ENCODE measurements around the gene PHACTR1. TPM values are rescaled to one million over a fixed set of nuclear protein-coding genes. Genes with fewer than 3 reads are reported as not detected.

PHACTR1 gene
- total and polyA plus RNA-seq, 9 of the 15 experiments (the other 6 are each of a cell fraction or from before 2014, with no cell fraction given): 11.5 to 32.6 (median 22.0) TPM

DNA sequence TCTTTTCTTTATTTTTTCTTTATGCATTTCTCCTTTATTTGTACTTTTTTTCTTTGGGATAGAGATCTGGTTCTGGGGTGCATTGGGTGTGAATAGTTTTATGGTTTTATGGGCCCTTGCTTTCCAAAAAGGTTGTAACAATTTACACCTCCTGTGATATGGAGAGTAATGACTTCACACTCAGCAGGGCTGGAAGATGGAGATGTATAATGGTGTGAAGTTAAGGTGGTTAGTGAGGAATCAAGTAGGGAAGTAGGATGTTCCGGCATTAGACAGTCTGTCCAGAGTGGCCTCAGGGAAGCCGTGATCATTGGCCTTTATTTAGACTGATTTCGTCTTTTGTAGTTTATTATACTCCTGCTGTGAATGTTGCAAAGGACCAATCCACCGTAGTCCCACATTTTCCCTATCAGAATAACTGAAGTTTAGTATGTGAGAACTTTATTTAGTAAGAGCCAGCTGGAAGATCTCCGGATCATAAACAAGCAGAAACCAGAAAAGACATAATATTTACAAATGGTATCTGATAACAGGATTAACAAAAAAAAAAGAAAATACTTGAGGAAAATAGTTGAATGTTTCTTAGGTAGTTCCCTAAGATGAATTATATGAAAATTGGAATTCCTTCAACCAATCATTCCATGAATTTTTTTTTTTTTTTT, 356.2 kb downstream of the PHACTR1 start:
- no peaks in the 10 kb centered on the region for H3K36me3 ChIP-seq (ENCODE audit: control insufficient read depth, insufficient read depth, low read length)
- H3K27ac ChIP-seq (ENCODE audit: extremely low read depth, low read depth, low read length): no peak overlapping the region
- no TSS peak for BruUV-seq (replicated peaks)
- CTCF ChIA-PET (ENCODE audit: low intra/inter-chr PET ratio): no interaction called here
- no peaks in the 10 kb centered on the region for H3K4me1 ChIP-seq (replicated peaks in 1 of 2; ENCODE audit: control insufficient read depth in 2 of 2, insufficient read depth in 2 of 2, low read length in 2 of 2)
- no peak overlapping the region for H3K9ac ChIP-seq (ENCODE audit: insufficient read depth in 1 of 2, low read depth in 2 of 2, low read length in 2 of 2)
- in situ Hi-C loops (cut with MboI) (no loop called here), intact Hi-C loops (cut with micrococcal nuclease) (no loop called here)
- WGBS (ENCODE audit: insufficient coverage, low coverage, missing lambda C conversion rate): 5% methylated on average over 5 of the region's 5 CpGs
- TF ChIP-seq PHB (CRISPR knock-in tag; IDR thresholded peaks at IDR 0.05) (no peak), STAT5B (CRISPR knock-in tag; IDR thresholded peaks at IDR 0.05) (no peak), JUN (IDR thresholded peaks at IDR 0.05; ENCODE audit: borderline replicate concordance, low read depth, low read length) (no peak), JUN (CRISPR knock-in tag; IDR thresholded peaks at IDR 0.05; ENCODE audit: borderline replicate concordance) (no peak), CEBPG (CRISPR knock-in tag; IDR thresholded peaks at IDR 0.05) (no peak), CEBPG (tag; conservative IDR thresholded peaks at IDR 0.05 in 1 of 2, IDR thresholded peaks at IDR 0.05 in 1 of 2) (no peak), EP300 (IDR thresholded peaks at IDR 0.05; ENCODE audit: low read length) (no peak), NBN (IDR thresholded peaks at IDR 0.05; ENCODE audit: low read depth) (no peak), ERF (CRISPR knock-in tag; IDR thresholded peaks at IDR 0.05) (no peak)
- TF ChIP-seq, protein P1, sequence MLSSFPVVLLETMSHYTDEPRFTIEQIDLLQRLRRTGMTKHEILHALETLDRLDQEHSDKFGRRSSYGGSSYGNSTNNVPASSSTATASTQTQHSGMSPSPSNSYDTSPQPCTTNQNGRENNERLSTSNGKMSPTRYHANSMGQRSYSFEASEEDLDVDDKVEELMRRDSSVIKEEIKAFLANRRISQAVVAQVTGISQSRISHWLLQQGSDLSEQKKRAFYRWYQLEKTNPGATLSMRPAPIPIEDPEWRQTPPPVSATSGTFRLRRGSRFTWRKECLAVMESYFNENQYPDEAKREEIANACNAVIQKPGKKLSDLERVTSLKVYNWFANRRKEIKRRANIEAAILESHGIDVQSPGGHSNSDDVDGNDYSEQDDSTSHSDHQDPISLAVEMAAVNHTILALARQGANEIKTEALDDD (IDR thresholded peaks at IDR 0.05): no peak
- no peak overlapping the region for H2AFZ ChIP-seq (ENCODE audit: low read depth, low read length)
- H3K9me3 ChIP-seq (replicated peaks; ENCODE audit: control insufficient read depth, insufficient read depth, low read depth, low read length): no peaks in the 10 kb centered on the region
- no peak for DNase-seq (ENCODE audit: extremely low read depth in 1 of 4, low spot score in 3 of 4)
- no peaks in the 10 kb centered on the region for H4K20me1 ChIP-seq (replicated peaks; ENCODE audit: control insufficient read depth, insufficient read depth, low read length)
- FAIRE-seq: no peak
- ATAC-seq: no peak
- no peaks in the 10 kb centered on the region for H3K9me1 ChIP-seq (ENCODE audit: control insufficient read depth, insufficient read depth, low read length)
- H3K27me3 ChIP-seq (ENCODE audit: control insufficient read depth in 2 of 2, insufficient read depth in 2 of 2, low read length in 2 of 2): no peaks in the 10 kb centered on the region; a peak in 1 of 5 replicates
- H3K4me3 ChIP-seq: no peak overlapping the region
- no peak overlapping the region for H3K4me2 ChIP-seq (ENCODE audit: insufficient read depth, low read length)
- no peaks in the 10 kb centered on the region for H3K79me2 ChIP-seq (ENCODE audit: control insufficient read depth, insufficient read depth, low read length)
- POLR2A ChIA-PET: no interaction called here
